ENCODE results near the gene PROX1. TPM values are rescaled to one million over a fixed set of nuclear protein-coding genes. Genes with fewer than 3 reads are reported as not detected.

The PROX1 gene
- total RNA-seq: 0.56 and 3.1 TPM in 2 replicates

GRCh38 chr1:213987927-213988506 is at the start of gene PROX1:
TSS of gene PROX1 (plus strand) at chr1:213987973. CDS start at chr1:213996536, 8,563 bp downstream.

